ENCODE results near the gene CELA3A.
"Not testable (repeated sequence)": the region's sequence is repeated elsewhere in the genome, so short reads cannot be mapped to it uniquely, and the experiment has no call there.

Gene CELA3A, protein sequence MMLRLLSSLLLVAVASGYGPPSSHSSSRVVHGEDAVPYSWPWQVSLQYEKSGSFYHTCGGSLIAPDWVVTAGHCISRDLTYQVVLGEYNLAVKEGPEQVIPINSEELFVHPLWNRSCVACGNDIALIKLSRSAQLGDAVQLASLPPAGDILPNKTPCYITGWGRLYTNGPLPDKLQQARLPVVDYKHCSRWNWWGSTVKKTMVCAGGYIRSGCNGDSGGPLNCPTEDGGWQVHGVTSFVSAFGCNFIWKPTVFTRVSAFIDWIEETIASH

GRCh38 chr1:22001409-22001808 is at the start of gene CELA3A:
Gene CELA3A, plus strand, starts transcription at chr1:22001657. Its CDS starts 18 bp downstream, at chr1:22001675.
- no peak for FAIRE-seq
- no peak for TF ChIP-seq POLR2A (IDR thresholded peaks at IDR 0.05; ENCODE audit: low read depth, low read length)
- DNase-seq (ENCODE audit: insufficient read length, low spot score): no peak

DNA sequence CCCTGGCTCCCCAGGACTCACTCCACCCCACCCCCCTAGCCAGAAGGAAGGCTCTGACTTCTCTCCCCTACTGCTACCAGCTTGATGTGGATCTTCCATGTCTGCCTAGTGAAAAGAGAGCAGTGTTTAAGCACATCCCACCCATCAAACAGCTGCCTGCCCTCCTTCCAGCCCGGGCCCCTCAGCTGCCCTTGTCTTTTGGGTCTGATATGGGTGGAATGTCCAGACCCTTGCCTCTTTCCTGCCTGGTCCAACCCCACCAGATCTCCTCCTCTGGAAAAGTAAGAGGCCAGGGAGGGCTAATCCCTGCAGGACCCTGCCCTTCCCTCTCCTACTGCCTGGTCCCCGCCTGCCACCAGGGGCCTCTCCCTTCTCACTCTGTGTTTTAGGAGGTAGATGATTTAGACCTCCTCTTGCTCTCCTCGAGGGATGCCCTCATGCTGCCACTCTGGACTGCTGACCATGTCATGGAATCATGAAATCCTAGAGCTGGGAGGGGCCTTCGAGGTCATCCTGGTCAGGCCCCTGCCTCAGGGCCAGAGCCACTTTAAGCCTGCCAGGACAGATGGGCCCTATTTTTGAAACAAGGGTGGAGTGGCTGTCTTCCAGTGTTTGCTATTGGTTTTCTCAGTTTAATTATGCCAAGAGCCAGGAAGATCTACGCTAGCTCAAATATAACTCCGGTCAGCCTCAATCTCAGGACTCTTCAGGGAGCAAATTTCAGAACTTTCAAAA is 48.5 kb upstream of the CELA3A start:
- DNase-seq (ENCODE audit: insufficient read length, low spot score) (no peak), FAIRE-seq (no peak)
- no peak for TF ChIP-seq POLR2A (IDR thresholded peaks at IDR 0.05; ENCODE audit: low read depth, low read length)

DNA sequence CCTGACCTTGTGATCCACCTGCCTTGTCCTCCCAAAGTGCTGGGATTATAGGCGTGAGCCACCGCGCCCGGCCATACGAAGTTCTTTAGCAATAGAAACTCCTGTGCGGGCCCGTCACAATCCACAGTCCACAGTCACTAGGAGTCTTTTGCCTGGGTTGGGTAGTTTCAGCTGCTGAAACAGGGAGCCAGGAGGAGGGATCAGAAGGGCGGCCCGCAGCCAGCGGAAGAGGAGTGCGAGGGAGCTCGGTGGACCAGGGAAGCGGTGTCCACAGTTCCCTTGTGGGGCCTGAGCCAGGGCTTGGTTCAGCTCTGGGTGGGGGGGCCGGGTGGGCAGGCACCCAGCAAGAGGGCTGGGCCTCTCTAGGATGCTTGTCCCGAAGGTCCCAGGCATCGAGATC is 46.4 kb upstream of the CELA3A start:
- DNase-seq (ENCODE audit: insufficient read length, low spot score): no peak
- FAIRE-seq: no peak
- TF ChIP-seq POLR2A (IDR thresholded peaks at IDR 0.05; ENCODE audit: low read depth, low read length): no peak

DNA sequence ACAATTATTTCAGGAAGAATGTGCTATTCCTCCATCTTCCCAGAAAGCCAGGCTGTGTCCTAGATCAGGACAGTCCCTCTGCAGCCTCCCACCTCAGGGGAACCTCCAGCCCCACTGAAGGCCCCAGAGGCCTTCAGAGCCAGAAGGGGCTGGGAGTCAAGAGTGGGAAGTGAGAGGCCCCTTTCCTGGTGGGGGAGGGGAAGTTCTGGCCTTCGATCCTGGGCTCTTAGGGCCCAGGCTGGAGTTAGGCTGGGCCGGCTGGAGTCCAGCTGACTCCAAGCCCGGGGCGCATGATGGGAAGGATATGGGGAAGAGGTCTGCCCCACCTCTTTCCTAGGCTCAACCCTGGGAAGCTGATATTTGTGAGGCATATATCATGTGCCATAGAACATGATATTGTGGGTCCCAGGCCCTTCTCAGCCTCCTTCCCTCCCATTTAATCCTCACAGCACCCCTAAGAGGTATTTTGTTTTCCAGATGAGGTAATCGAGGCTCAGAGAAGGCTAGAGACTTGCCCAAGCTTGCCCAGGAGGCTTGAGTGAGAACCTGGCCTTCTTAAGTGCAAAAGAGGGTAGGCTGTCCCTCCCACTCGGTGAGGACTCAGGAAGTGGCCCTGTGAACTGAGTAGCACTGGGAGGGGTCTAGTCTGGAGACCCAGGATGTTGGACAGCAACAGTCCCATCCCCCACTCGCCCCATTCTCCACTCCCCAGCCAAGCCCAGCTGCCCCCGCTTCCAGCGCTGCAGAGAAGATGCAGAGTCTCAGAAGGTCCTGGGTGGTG is 45.8 kb upstream of the CELA3A start:
- DNase-seq (ENCODE audit: insufficient read length, low spot score) (no peak), FAIRE-seq (no peak)
- no peak for TF ChIP-seq POLR2A (IDR thresholded peaks at IDR 0.05; ENCODE audit: low read depth, low read length)

GRCh38 chr1:21956720-21957552 is 44.5 kb upstream of the CELA3A start:
- TF ChIP-seq POLR2A (IDR thresholded peaks at IDR 0.05; ENCODE audit: low read depth, low read length): no peak
- DNase-seq (ENCODE audit: insufficient read length, low spot score) (peak; percentile 67), FAIRE-seq (peak; percentile 64)

GRCh38 chr1:21961337-21961736 is 40.1 kb upstream of the CELA3A start:
- FAIRE-seq (no peak), DNase-seq (ENCODE audit: insufficient read length, low spot score) (no peak)
- no peak for TF ChIP-seq POLR2A (IDR thresholded peaks at IDR 0.05; ENCODE audit: low read depth, low read length)

DNA sequence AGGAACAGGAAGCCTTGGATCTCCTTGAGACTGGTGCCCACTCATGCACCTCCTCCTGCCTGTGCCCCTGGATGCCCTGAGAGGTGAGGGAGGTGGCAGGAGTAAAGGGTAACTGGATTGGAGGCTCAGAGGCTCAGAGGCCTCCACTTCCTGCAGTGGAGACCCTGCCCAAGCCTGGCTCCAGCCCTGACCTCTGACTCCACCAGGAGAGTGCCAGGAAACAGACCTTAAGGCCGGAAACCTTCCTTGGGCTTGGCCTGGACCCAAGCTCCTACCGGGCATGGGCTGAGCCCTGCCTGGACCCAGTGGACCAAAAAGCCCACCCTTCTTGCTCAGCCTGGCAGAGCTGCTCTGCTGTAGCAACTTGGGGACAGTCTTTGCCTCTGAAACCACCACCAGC is 39.7 kb upstream of the CELA3A start:
- FAIRE-seq: no peak
- TF ChIP-seq POLR2A (IDR thresholded peaks at IDR 0.05; ENCODE audit: low read depth, low read length): no peak
- no peak for DNase-seq (ENCODE audit: insufficient read length, low spot score)

GRCh38 chr1:21963477-21964217 is 37.8 kb upstream of the CELA3A start:
- FAIRE-seq: no peak
- peak; percentile 27 for DNase-seq (ENCODE audit: insufficient read length, low spot score)
- no peak for TF ChIP-seq POLR2A (IDR thresholded peaks at IDR 0.05; ENCODE audit: low read depth, low read length)

- peak; percentile 23 for DNase-seq (ENCODE audit: insufficient read length, low spot score)
- no peak for TF ChIP-seq POLR2A (IDR thresholded peaks at IDR 0.05; ENCODE audit: low read depth, low read length)
- no peak for FAIRE-seq
Measured at GRCh38 chr1:21966247-21967000, 35.0 kb upstream of the CELA3A start.

GRCh38 chr1:21967216-21967615 is 34.2 kb upstream of the CELA3A start:
- DNase-seq (ENCODE audit: insufficient read length, low spot score); FAIRE-seq: not testable (repeated sequence)

DNA sequence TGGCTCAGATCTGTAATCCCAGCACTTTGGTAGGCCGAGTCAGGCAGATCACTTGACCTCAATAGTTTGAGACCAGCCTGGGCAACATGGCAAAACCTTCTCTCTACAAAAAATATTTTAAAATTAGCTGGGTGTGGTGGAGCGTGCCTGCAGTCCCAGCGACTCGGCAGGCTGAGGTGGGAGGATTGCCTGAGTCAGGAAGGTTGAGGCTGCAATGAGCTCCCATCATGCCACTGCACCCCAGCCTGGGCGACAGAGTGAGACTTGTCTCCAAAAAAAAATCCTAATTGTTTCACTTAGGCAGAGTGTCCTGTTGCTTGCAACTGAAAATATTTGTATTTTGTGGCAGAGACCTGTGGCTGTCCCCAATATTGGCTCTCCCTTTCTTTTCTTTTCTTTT is 32.4 kb upstream of the CELA3A start:
- FAIRE-seq: not testable (repeated sequence)

GRCh38 chr1:21970523-21970922 is 30.9 kb upstream of the CELA3A start:
- DNase-seq (ENCODE audit: insufficient read length, low spot score); FAIRE-seq: not testable (repeated sequence)

More for the DNA sequence above, 32.4 kb upstream of the CELA3A start:
- not testable (repeated sequence) for DNase-seq (ENCODE audit: insufficient read length, low spot score)

DNA sequence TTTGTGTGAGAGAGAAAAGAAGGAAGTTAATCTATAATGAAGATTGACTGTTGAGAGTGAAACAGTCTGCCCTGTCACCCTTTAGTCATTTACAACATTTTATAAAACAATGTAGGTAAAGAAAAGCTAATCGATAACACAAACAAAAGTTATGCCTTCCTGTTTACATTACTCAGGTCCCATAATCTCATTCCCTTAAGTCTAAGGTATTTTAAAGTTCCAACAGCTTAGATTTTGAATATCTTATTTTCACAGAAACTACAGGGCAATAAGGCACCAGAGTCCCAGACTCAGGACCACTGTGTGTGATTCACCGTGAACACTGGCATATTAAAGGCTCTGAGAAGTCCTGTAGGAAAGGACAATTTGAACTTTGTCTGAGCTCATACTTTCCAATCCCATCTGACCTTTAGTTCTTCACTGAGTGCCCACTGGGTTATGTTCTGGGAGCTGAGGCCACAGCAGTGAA is 28.4 kb upstream of the CELA3A start:
- FAIRE-seq; DNase-seq (ENCODE audit: insufficient read length, low spot score): not testable (repeated sequence)

DNA sequence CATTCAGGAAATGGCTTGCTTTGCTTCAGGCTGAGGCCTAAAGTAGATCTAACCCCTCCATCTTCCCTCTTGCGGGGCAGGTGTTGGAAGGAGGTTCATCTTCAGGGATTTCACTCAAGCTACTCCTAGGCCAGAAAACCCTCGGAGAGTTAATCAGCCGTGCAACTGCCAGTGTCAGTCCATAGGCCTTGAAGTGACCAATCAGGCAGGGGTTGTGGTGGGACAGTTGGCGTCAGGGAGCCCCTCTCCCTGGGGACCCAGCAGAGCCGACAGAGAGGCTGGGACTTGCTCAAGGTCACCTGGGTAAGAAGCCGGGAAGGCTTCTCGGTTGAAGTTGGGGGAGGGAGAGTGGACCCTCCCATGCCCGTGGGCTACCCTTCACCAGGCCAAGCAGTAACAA is 27.5 kb upstream of the CELA3A start:
- FAIRE-seq: not testable (repeated sequence)

DNA sequence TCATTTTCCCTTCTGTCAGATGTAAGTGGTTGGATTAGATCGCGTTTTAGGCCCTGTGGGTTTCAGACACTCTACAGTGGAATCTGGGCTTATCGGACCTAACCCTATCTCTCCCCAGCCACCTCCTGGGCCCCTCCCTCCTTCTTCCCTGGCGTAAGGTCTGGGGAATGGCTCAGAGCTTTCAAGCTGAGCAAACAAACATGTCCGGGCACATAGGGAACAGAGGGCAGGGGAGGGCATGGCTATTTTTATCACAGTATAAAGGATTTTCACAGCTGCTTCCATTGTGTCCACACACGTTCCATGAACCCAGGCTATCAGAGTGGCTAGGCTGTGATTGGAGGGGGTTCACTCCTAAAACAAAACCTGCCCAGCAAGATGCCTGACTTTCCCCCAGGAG is 26.8 kb upstream of the CELA3A start:
- FAIRE-seq; DNase-seq (ENCODE audit: insufficient read length, low spot score): not testable (repeated sequence)

More for the DNA sequence above, 27.5 kb upstream of the CELA3A start:
- DNase-seq (ENCODE audit: insufficient read length, low spot score): not testable (repeated sequence)

DNA sequence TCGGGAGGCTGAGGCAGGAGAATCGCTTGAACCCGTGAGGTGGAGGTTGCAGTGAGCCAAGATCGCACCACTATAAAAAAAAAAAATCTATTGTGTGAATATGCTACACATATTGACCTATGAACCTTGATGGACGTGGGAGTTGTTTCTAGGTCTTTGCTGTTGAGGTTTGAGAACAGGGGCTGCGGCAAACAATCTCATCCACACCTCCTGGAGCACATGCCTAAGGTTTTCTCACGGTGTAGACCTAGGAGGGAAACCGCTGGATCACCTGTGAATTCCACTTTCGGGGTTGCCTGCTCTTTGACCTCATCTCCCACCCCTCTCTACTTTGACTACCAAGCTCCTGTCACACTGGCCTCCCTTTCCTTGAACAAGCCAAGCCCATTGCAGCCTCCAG is 26.2 kb upstream of the CELA3A start:
- DNase-seq (ENCODE audit: insufficient read length, low spot score); FAIRE-seq: not testable (repeated sequence)

DNA sequence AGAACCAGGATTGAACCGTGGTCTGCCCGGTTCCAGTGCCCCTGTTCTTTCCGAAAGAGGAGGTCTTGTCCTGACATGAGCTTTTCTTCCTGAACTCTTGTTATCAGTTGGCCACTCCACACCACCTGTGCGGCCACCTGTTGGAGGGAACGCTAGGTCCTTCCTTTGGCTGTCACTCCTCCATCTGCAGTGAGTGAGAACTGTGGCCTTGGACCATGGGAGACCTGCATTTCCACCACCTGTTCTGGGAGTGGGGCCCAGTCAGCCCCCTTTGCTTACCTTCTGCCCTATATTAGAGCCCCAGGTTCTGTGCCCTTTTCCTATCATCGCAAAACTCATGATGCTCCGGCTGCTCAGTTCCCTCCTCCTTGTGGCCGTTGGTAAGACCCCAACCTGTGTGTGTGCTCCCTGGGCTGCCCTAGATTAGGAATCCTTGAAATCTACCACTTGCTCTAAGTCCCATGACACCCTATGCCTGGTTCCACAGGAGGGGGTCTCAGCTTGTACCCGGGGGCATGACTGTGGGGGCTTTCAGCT is 24.7 kb upstream of the CELA3A start, which contains the start of gene CELA3B:
TSS of gene CELA3B (plus strand) at position 320 of the 537 bp plus-strand sequence. CDS start at position 338, 18 bp downstream.
- not testable (repeated sequence) for FAIRE-seq; DNase-seq (ENCODE audit: insufficient read length, low spot score)

Data from H54 (cell line).